GM21515 (cell line): ENCODE data around the gene KCNN1.
"Not testable (repeated sequence)": the region's sequence is repeated elsewhere in the genome, so short reads cannot be mapped to it uniquely, and the experiment has no call there.

Source experiments
- ATAC-seq: cut with Tn5 transposase; IDR thresholded peaks from one replicate; pipeline ENCODE4 v1.9.1; 2021; ENCODE audit not compliant: unreplicated experiment

Gene KCNN1

DNA sequence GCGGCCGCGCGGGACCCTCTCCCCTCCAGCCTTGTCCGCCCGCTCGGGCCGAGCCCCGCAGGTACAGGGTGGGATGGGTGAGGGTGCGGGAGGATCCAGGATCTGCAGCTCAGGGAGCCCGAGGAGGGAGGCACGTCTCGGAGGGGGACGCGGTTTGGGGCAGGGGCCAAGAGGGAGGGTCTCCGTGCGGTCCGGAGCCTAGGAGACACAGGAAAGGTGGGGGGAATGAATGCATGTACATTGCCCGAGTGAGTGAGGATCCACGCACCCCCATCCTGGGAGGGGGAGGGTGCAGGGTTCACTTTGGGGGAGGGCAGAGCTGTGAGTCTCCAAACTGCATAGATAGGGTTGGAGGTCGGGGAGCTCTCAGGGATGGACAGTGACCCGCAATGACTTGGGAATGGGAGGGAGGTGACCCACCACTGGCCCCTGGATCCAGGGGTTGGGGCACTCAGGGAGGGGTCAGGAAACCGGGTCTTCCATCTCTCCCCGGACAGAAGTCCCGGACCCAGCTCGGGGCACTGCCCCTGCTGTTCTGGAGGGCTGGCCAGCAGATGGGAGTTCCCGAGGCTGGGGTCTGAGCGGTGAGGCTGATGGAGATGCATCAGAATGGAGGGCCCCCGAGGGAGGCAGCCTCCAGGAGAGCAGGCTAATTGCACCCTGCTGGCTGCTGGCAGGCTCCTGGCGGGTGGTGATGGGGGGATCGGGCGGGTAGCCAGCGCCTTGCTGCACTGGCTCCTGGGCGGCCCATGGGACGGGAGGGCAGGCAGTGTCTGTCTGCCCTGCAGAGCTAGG, 547 bp downstream of the KCNN1 start:
- no peak for ATAC-seq

- no peak for ATAC-seq
Observed at GRCh38 chr19:17968362-17968761, 1.5 kb downstream of the KCNN1 start.

DNA sequence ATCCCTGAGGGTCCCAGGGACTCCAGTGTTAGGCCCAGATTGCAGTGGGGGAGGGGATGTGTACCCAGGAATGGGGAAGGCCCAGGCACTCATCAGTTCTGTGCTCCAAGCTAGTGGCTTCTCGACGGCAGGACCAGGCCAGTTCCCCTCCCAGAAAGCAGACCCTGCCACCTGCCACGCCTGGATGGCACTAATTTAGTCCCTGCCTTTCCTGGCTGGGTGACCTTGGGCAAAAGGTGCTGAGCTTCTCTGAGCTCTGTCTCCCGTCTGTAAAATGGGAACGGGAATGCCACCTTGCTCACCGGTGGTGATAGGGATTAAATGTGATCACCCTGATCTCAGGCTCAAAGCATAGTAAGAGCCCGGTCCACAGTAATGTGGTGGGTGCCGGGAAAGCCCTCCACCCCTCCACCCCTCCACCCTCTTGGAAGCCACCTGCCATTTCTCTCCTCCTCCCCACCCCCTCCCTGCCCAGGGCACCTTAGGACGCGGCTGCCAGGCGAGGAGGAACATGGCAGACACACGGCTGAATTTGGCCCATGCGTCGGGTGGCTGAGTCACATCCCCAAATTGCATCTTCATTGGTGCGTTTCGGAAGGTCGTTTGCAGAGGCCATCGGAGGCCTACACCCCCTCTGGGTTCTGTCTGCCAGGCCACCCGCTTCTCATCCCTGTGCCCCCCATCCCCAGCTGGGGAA, 2.3 kb downstream of the KCNN1 start:
- ATAC-seq, result no peak

- ATAC-seq, result no peak
Observed at GRCh38 chr19:17972230-17972629, 5.3 kb downstream of the KCNN1 start.

- ATAC-seq, result no peak
Observed at GRCh38 chr19:17973759-17974158, 6.9 kb downstream of the KCNN1 start.

GRCh38 chr19:17974551-17974950, 7.6 kb downstream of the KCNN1 start:
- no peak for ATAC-seq

DNA sequence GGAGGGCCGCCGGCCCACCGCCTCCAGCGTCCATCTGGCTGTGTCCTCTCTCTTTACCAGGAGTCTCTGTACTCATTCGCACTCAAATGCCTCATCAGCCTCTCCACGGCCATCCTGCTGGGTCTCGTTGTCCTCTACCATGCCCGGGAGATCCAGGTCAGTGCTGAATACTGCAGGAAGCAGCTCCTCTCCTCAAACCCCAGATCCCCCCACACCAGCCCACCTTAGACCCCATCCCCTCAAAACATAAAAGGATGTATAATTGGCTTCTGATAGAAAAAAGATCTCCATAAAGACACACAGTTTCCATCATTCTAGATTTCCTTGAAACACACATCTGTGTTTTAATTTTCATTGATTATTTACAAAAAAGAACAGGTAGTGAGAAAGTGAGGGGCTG, 8.1 kb downstream of the KCNN1 start:
- no peak for ATAC-seq

DNA sequence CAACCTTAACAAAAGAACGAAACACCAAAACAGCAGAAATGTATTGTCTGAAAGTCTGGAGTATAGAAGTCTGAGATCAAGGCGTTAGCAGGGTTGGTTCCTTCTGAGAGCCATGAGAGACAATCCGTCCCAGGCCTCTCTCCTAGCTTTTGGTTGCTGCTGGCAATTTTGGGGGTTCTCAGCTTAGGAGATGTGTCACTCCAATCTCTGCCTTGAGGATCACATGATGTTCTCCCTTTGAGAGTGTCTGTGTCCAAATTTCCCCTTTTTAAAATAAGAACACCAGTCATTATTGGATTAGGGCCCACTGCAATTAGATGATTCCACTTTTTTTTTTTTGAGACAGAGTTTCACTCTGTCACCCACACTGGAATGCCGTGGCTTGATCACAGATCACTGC, 10.1 kb downstream of the KCNN1 start:
- no peak for ATAC-seq

DNA sequence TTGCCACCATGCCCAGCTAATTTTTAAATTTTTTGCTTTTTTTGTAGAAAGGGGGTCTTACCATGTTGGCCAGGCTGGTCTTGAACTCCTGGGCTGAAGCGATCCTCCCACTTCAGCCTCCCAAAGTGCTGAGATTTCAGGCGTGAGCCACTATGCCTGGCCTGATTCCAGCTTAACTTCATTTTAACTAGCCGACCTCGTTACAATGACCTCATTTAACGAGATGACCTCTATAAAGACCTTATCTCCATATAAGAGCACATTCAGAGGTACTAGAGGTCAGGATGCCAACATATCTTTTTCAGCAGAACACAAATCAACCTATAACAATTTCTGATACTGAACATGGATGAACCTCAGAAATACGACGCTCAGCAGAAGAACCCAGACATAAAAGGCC, 10.6 kb downstream of the KCNN1 start:
- ATAC-seq, result no peak

GRCh38 chr19:17981611-17982010, 14.7 kb downstream of the KCNN1 start:
- no peak for ATAC-seq

DNA sequence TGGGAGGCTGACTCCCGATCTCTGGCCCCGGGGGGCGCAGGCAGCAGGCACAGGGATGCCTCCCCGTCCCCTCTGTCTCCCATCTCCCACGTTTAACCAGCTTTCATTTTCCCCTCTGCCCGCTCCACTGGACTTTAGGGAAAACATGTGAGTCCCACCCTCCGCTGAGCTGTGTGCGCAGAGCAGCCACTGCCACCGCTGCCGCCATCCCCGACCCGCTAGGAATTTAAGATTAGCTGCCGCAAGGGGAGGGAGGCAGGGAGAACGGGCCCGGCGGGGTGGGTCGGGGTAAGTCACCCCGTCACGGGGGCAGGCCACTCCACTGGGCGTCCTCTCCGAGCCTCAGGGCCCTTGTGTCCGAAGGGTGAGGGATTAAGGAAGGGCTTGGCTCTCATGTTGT, 15.5 kb downstream of the KCNN1 start:
- ATAC-seq, result no peak

- no peak for ATAC-seq
Observed at GRCh38 chr19:17985037-17985818, 18.3 kb downstream of the KCNN1 start.

DNA sequence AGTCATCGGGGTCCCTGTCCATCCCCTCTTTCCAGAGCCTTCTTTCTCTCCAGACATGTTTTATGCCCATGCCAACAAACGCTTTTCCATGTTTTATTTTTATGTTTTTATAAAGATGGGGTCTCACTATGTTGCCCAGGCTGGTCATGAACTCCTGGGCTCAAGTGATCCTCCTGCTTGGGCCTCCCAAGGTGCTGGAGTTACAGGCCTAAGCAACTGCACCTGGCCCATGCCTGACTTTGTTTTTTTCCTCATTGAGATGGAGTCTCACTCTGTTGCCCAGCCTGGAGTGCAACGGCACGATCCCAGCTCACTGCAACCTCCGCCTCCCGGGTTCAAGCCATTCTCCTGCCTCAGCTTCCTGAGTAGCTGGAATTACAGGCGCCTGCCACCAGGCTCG, 19.7 kb downstream of the KCNN1 start:
- not testable (repeated sequence) for ATAC-seq

- no peak for ATAC-seq
Observed at GRCh38 chr19:17988161-17988560, 21.3 kb downstream of the KCNN1 start.

DNA sequence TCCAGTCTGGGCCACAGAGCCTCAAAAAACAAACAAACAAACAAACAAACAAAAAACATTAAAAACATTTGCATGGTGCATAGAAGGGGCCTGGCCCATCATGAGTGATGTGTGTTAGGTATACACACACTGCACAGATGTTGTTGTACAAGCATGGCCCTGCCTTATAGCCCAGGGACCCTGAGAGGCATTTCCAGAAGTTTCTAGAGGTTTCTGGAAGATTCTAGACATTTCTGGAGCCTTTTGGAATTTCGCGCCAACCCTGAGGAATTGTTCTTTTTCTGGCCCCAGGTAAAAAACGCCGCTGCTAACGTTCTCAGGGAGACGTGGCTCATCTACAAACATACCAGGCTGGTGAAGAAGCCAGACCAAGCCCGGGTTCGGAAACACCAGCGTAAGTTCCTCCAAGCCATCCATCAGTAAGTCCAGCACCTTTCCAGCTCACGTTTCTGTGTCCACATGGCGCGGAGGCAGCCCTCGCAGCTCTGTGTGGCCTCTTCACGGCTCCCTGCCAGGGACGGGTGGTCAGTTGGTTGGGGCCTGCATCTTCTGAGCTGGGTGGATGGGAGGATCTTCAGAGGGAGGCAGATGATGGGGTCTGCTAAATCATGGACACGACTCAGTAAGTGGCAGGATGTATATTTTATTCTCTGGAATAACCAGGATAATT, 22.7 kb downstream of the KCNN1 start:
- ATAC-seq, result no peak

- ATAC-seq, result no peak
Observed at GRCh38 chr19:17993076-17993813, 26.3 kb downstream of the KCNN1 start.

DNA sequence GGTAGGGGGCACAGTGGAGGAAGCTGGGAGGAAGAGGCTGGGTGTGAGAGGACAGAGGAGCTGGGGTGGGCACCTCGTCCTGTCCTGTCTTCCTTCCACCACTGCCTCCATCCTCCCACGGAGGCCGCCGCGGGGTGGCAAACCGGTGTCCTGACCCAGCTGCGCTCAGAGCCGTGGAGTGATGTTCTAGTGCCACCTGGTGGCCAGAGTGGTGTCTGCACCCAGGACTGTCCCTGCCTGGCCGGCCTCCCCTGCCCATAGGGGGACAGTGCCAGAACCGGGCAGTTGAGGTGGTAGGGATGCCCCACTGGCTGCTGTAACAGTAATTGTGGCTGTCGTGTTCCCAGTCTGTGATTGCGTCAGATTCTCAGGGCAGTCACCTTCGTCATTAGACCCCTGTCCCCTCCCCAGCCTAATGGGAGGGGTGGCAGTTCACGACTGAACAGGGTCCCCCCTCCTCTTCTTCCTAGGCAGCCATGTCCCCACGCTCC, 30.0 kb downstream of the KCNN1 start:
- no peak for ATAC-seq

DNA sequence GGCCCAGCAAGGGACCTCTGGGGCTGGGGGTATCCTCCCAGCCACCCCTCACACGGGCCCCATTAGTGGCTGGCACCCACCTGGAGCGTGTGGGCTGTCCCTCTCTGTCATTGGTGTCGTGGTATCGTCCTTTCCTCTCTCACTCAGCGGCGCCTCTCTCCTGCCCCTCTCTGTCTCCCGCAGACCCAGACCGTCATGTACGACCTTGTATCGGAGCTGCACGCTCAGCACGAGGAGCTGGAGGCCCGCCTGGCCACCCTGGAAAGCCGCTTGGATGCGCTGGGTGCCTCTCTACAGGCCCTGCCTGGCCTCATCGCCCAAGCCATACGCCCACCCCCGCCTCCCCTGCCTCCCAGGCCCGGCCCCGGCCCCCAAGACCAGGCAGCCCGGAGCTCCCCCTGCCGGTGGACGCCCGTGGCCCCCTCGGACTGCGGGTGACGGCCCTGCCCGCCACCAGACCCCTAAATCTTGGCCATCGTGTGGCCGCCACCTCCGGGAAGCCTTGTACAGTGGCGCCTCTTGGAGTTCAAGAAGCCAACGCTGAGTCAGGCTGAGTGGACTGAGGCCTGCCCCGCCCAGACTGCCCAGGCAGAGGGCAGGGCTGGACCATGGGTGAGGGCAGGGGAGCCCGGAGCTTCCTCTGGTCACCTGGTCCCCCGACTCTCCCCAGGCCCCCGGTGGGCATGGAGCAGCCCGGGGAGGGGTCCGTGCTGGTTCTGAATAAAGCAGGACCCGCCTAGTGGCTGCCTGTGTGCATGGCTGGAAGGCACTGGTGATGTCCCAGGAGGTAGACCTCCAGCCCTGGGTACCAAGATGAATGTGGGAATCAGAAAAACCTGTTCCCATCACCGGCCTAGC, 31.3 kb downstream of the KCNN1 start:
- no peak for ATAC-seq

- ATAC-seq, result no peak
Observed at GRCh38 chr19:17998827-17999150, 31.9 kb downstream of the KCNN1 start.
